GM23248 (cell line): ENCODE results near the gene HAS3. TPM values are rescaled to one million over a fixed set of nuclear protein-coding genes. Genes with fewer than 3 reads are reported as not detected.

ENCODE experiments used
- DNase-seq: peaks from one replicate; pipeline ENCODE4 v3.0.0-alpha.2; 2015
- H2AFZ ChIP-seq: fragments of 200-600 bp; sonication (generic); 2 replicates; pipeline ENCODE4 v1.6.1; 2016; ENCODE audit warnings: antibody characterized with exemption
- H3F3A ChIP-seq: fragments of 200-600 bp; sonication (generic); 2 replicates; pipeline ENCODE4 v1.6.1; 2016; ENCODE audit warnings: mild to moderate bottlenecking, antibody characterized with exemption, mixed run types; ENCODE audit not compliant: insufficient read depth
- H3K27ac ChIP-seq: fragments of 200-600 bp; sonication (generic); 2 replicates; pipeline ENCODE4 v1.5.1; 2016; ENCODE audit warnings: mild to moderate bottlenecking
- H3K27me3 ChIP-seq: fragments of 200-600 bp; sonication (generic); replicated peaks from 2 replicates; pipeline ENCODE4 v1.6.1; 2016; ENCODE audit warnings: mild to moderate bottlenecking; ENCODE audit not compliant: insufficient read depth
- H3K36me3 ChIP-seq: fragments of 200-600 bp; sonication (generic); 2 replicates; pipeline ENCODE4 v1.6.1; 2016; ENCODE audit warnings: low read depth, mild to moderate bottlenecking
- H3K4me1 ChIP-seq: fragments of 200-600 bp; sonication (generic); 2 replicates; pipeline ENCODE4 v1.6.1; 2016; ENCODE audit warnings: mild to moderate bottlenecking; ENCODE audit not compliant: insufficient read depth
- H3K4me2 ChIP-seq: fragments of 200-600 bp; sonication (generic); one replicate; pipeline ENCODE4 v1.6.1; 2016; ENCODE audit warnings: mild to moderate bottlenecking; ENCODE audit not compliant: unreplicated experiment
- H3K4me3 ChIP-seq: fragments of 200-600 bp; sonication (generic); 2 replicates; pipeline ENCODE4 v1.5.1; 2016; ENCODE audit warnings: mild to moderate bottlenecking
- H3K79me2 ChIP-seq: fragments of 200-600 bp; sonication (generic); 2 replicates; pipeline ENCODE4 v1.6.1; 2016; ENCODE audit warnings: mild to moderate bottlenecking; ENCODE audit not compliant: insufficient read depth
- H3K9ac ChIP-seq: fragments of 200-600 bp; sonication (generic); 2 replicates; pipeline ENCODE4 v1.6.1; 2016; ENCODE audit warnings: mild to moderate bottlenecking
- H3K9me2 ChIP-seq: fragments of 200-600 bp; sonication (generic); 2 replicates; pipeline ENCODE4 v1.6.1; 2016; ENCODE audit warnings: mixed run types, mild to moderate bottlenecking, moderate library complexity; ENCODE audit not compliant: insufficient read depth
- H3K9me3 ChIP-seq: fragments of 200-600 bp; sonication (generic); one replicate; pipeline ENCODE4 v1.6.1; 2017; ENCODE audit warnings: low read depth
- H4K20me1 ChIP-seq: fragments of 200-600 bp; sonication (generic); 2 replicates; pipeline ENCODE4 v1.6.0; 2016; ENCODE audit not compliant: insufficient read depth
- EZH2 ChIP-seq: fragments of 200-600 bp; sonication (generic); IDR thresholded peaks from 2 replicates; pipeline ENCODE4 v1.6.1; 2018; ENCODE audit warnings: antibody characterized with exemption, mild to moderate bottlenecking; ENCODE audit not compliant: insufficient read depth, poor library complexity, severe bottlenecking
- EZH2phosphoT487 ChIP-seq: fragments of 200-600 bp; sonication (generic); IDR thresholded peaks from 2 replicates; pipeline ENCODE4 v1.6.1; 2018; ENCODE audit warnings: antibody characterized with exemption, moderate library complexity, mild to moderate bottlenecking, low read depth; ENCODE audit not compliant: insufficient read depth
- WGBS, 2 experiments: methylation state at CpG; one replicate each; pipeline ENCODE4 v1.1.6; 2015 to 2017; ENCODE audit warnings: low lambda C conversion rate in 2 of 2, low coverage in 1 of 2; ENCODE audit errors: missing lambda C conversion rate in 2 of 2; 5-methylcytosine and 5-hydroxymethylcytosine counted together
- in situ Hi-C: fragments of 300-500 bp; cut with MboI; formaldehyde crosslinking; loops from 2 replicates; pipeline ENCODE4 v1.15.0; 2020
- polyA plus RNA-seq: library from polyadenylated mRNA; unstranded; fragments of >200 nt; fragmentation: Nextera tagmentation; extraction: Ambion mirVana; gene quantifications from 2 replicates; pipeline ENCODE4 v1.2.1, GENCODE V29; 2016
- total RNA-seq: library from RNA; depleted of rRNA; stranded (reverse); fragments of >200 nt; shearing (Covaris generic); gene quantifications from 2 replicates; pipeline ENCODE4 v1.2.3, GENCODE V29; 2014

The HAS3 gene
- total and polyA plus RNA-seq, 2 experiments from 2014 or later = 0.43 TPM; not detected in 1

GRCh38 chr16:69115361-69115760, 9.9 kb downstream of the HAS3 start:
- Histone ChIP-seq H2AFZ (no peak overlapping the region), H3K9me3 (no peaks in the 10 kb centered on the region), H3K79me2 (no peaks in the 10 kb centered on the region), H3K4me3 (no peak overlapping the region), H3K9me2 (no peaks in the 10 kb centered on the region), H3K4me1 (no peaks in the 10 kb centered on the region), H3F3A (no peaks in the 10 kb centered on the region), H3K4me2 (no peak overlapping the region), H3K36me3 (no peaks in the 10 kb centered on the region; the same call in 1 of the 2 replicates), H3K9ac (no peak overlapping the region), H4K20me1 (no peaks in the 10 kb centered on the region), H3K27me3 (no peaks in the 10 kb centered on the region), H3K27ac (no peak overlapping the region)
- in situ Hi-C loops = loop anchor here (10.0 to 25.0 kb wide), 2 partner anchors 403 to 591 kb away; no protein-coding TSS in a partner anchor
- no peak for TF ChIP-seq EZH2phosphoT487
- no peak for TF ChIP-seq EZH2
- DNase-seq = no peak
- WGBS, 2 experiments = 99 to 100% methylated on average over 4 to 5 of the region's 5 CpGs

DNA sequence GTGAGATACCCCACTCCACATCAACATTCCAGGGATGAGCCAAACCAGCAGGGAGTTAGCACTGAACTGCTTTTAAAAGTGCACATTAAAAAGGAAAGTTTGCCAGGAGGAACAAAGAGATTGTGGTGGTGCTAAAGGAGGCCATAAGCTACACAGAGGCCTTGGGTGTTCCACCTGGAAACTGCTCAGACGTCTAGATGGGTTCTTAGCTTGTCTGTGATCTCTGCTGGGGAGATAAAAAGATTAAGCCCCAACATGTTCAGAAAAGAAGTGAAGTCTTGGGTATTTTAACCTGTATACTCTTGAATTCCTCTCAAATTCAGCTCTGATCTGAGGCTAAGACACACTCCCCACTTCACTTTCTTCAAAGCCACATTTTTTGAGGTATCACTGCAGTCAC, 10.4 kb downstream of the HAS3 start:
- TF ChIP-seq EZH2phosphoT487 = no peak
- TF ChIP-seq EZH2 = no peak
- Histone ChIP-seq H3F3A (no peaks in the 10 kb centered on the region), H3K27ac (no peak overlapping the region), H3K4me3 (no peak overlapping the region), H3K27me3 (no peaks in the 10 kb centered on the region), H4K20me1 (no peaks in the 10 kb centered on the region), H2AFZ (no peak overlapping the region), H3K4me1 (no peaks in the 10 kb centered on the region), H3K9me3 (no peaks in the 10 kb centered on the region), H3K9me2 (no peaks in the 10 kb centered on the region), H3K4me2 (no peak overlapping the region), H3K36me3 (no peaks in the 10 kb centered on the region; the same call in 1 of the 2 replicates), H3K79me2 (0 out of 2 replicates have a peak, but pooled peaks cover 2% of the 10 kb centered on the region), H3K9ac (no peak overlapping the region)
- WGBS, 2 experiments = 63% methylated on average over 1 of the region's 1 CpG
- in situ Hi-C loops = loop anchor here (10.0 to 25.0 kb wide), 2 partner anchors 404 to 591 kb away; no protein-coding TSS in a partner anchor
- DNase-seq = no peak

DNA sequence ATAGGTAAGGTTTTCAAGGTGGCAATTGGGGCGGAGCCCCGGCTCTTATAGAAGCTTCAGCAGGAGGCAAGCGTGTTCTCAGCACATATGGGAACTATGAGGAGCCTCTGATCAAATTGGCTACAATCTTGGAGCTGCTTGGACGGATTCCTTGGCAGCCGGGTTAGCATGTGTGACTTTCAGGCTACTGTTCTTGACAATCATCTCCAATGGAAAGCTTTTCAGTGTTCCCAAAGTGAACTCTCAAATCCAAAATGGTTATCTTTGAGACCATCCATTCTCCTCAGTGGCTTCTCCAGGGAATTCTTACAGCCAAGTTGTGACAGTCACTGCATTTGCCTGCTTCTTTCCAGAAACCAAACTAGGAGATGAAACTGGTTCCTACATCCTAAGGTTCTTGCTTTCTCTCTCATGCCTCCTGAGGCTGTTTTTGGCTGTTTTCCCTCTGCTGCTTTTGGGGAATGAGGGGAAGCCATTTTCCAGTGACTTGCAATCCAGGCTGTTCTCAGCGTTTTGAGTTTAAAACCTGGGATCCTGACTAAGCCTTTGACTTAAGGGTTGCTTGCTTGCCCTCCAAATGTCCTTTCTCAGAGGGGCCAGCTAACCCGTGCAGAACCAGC, 10.9 kb downstream of the HAS3 start:
- no peaks in the 10 kb centered on the region for H3K9me2 ChIP-seq
- H2AFZ ChIP-seq = no peak overlapping the region
- no peak overlapping the region for H3K27ac ChIP-seq
- TF ChIP-seq EZH2 = no peak
- no peak for TF ChIP-seq EZH2phosphoT487
- no peaks in the 10 kb centered on the region for H3K27me3 ChIP-seq
- no peaks in the 10 kb centered on the region; the same call in 1 of the 2 replicates for H3K36me3 ChIP-seq
- H3F3A ChIP-seq = no peaks in the 10 kb centered on the region
- DNase-seq = no peak
- H4K20me1 ChIP-seq = no peaks in the 10 kb centered on the region
- no peaks in the 10 kb centered on the region for H3K4me1 ChIP-seq
- in situ Hi-C loops = loop anchor here (10.0 to 25.0 kb wide), 2 partner anchors 404 to 592 kb away; no protein-coding TSS in a partner anchor
- no peak overlapping the region for H3K4me2 ChIP-seq
- H3K9ac ChIP-seq = no peak overlapping the region
- H3K4me3 ChIP-seq = no peak overlapping the region
- H3K9me3 ChIP-seq = no peaks in the 10 kb centered on the region
- 47 to 48% methylated on average over 7 of the region's 7 CpGs for WGBS, 2 experiments
- 0 out of 2 replicates have a peak, but pooled peaks cover 8% of the 10 kb centered on the region for H3K79me2 ChIP-seq

DNA sequence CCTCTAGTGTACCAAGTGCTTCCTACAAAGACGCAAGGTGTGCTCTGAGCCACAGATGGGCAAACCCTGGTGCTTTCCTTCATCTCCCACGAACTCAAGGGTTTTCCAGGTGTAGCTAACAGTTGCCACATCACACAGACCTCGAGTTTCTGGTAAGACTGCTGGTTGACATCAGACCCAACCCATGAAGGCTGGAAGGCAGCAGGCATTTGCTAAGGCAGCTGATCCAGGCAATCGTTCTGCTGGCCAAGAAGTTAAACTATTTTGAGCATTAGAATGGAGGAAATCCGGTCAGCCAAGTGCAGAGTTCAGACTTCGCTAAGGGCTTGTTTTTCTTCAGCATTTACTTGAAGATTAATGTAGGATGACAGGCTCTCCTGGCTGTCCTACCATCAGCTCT, 11.5 kb downstream of the HAS3 start:
- Histone ChIP-seq H3K9me2 (no peaks in the 10 kb centered on the region), H3F3A (no peaks in the 10 kb centered on the region), H3K79me2 (peaks cover 13% of the 10 kb centered on the region; the same call in 1 of the 2 replicates), H3K36me3 (no peaks in the 10 kb centered on the region; the same call in 1 of the 2 replicates), H3K27ac (no peak overlapping the region), H3K27me3 (no peaks in the 10 kb centered on the region), H3K4me1 (no peaks in the 10 kb centered on the region), H2AFZ (no peak overlapping the region), H3K9ac (no peak overlapping the region), H4K20me1 (no peaks in the 10 kb centered on the region), H3K4me3 (no peak overlapping the region), H3K9me3 (no peaks in the 10 kb centered on the region), H3K4me2 (no peak overlapping the region)
- in situ Hi-C loops = loop anchor here (10.0 to 25.0 kb wide), 2 partner anchors 405 to 592 kb away; no protein-coding TSS in a partner anchor
- 62 to 66% methylated on average over 6 of the region's 6 CpGs for WGBS, 2 experiments
- DNase-seq = no peak
- TF ChIP-seq EZH2 (no peak), EZH2phosphoT487 (no peak)
